NCI-H187 (cell line): Measurements from ENCODE around the gene NPY5R.

ENCODE experiments used
- DNase-seq, 2 experiments: peaks; one replicate each; lab custom pipeline; 2025; lab: John Stamatoyannopoulos, UW

Gene NPY5R

DNA sequence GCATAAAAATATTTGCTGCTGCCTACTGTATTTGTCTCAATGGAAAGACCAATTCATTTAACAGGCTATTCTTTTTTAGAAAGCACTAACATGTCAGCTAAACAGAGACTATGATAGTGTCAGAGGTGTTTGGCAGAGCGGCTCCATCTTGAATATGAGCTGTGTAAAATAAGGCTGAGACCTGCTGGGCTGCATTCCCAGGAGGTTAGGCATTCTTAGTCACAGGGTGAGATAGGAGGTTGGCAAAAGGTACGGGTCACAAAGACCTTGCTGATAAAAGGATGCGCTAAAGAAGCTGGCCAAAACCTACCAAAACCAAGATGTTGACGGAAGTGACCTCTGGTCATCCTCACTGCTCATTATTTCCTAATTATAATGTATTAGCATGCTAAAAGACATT lies 41.8 kb downstream of the NPY5R start:
- no peak for DNase-seq

DNA sequence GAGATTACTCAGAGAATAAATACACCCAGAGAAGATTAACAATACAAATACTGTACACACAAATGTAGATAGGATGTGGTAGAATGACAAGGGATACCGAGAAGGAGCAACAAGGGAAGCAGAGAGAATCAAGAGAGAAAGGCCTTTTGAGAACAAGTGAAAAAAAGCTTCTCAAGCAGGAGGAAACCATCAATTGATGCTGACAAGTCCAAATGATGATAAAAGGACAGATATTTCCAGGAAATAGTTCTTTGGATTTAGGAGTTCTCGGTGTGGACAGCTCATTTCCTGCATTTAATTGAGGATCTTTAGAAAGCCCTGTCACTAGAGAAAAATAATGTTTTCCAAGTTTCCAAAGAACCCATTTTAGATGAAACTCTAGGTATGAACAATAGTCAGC lies 48.1 kb downstream of the NPY5R start:
- DNase-seq = no peak

DNA sequence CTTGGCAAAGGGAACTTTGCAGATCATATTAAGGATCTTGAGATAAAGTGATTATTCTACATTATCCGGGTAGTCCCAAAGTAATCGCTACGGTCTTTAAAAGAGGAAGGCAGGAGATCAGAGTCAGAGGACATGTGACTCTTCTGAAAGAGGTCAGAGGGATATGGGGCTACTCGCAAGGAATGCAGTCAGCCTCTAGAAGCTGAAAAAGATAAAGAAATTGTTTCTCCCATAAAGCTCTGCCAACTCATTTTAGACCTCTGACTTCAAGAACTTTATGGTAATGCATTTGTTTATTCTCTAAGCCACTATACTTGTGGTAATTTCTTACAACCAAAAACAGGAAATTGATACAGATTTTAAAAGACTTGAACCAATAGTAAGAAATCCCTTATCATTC lies 48.6 kb downstream of the NPY5R start:
- DNase-seq = no peak

DNA sequence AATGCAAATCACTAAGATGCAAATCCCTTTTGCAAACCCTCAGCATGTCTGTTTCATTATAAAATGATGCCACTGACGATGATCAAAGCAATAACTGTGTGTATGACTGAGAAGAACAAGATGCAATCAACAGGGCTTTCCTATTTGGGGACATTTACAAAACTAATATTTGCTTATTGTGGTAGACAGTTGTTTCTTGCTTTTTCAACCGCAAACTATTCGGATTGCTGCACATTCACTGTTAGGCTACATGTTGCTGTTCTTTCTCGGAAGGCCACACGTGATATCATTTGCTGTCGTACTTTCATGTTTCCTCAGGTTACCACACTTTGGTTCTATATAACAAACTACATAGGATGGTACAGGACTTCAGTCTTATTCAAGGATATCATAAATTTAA lies 49.8 kb downstream of the NPY5R start:
- no peak for DNase-seq

DNA sequence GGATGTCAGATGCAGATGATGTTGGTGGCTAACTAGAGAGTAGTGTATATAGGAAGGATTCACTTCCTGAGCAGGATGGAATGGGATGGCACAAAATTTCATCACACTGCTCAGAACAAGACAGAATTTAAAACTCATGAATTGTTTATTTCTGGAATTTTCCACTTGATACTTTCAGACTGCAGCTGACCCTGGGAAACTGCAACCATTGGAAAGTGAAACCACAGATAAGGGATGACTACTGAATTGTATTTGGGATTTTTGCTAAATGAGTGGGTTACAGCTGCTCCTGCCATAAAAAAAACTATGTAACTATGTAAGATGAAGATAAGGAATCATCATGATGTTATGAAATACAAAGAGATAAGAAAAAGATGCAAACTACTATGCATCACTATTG lies 51.4 kb downstream of the NPY5R start:
- DNase-seq = no peak

DNA sequence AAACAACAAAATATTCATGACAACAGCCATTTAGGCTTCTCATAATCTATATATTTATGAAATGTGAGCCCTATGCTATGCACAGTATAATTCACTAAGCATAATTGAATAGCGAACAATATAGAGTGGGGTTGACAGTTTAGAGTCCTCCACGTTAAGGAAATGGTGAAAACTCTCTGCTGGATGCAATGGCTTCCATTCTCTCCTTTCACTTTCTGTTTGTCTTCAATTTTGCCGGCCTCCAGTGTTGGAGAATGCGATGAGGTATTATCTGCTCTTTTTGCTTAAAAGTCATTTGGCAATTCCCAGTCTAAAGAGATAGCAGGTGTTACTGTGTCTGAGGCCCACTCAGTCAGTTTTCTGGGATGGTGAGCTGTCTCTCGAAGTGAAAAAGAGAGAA lies 52.1 kb downstream of the NPY5R start:
- no peak for DNase-seq

DNA sequence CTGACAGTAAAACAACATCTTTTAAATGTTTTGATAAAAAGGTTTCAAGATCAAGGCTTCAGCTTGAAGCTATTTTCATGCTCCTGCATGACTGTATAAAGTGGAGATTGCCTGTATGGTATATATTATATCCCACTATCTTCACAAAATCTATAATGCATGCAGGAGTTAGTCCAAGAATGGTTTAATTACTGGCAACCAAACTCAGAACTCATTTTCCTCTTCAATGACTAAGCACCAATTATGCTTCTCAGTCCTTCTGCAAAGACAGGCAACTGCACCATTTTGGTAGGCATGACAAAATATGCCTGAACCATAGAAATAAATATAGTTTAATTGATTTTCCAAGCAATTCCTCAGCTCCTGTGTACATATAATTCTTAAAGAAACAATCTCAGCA lies 54.5 kb downstream of the NPY5R start:
- DNase-seq = no peak

DNA sequence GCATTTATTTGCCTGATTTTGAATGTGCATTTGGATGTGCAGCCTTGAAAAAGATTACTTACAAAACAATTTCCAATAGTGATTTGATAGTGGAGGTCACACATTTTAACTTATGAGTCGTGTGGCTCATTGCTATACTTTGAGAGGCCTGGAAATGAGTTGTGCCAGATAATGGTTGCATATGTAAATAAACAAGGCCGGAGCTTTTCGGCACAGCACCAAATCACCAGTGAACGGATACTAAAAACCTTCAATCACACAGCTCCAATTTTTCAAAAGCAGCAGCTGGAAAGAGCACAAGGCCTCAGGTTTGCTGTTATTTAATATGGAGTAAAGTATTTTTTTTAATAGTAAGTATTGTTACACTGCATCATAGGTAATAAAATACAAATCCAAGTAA lies 57.2 kb downstream of the NPY5R start:
- DNase-seq = no peak
